Occipital lobe (tissue), 2 donors: ENCODE results near the gene ABCC11. TPM values are rescaled to one million over a fixed set of nuclear protein-coding genes. Genes with fewer than 3 reads are reported as not detected.

Source experiments
- DNase-seq: peaks from one replicate; lab custom pipeline; 2025; lab: John Stamatoyannopoulos, UW
- total RNA-seq: library from RNA; depleted of rRNA; stranded (reverse); fragments of >200 nt; gene quantifications from one replicate; pipeline ENCODE4 v1.2.3, GENCODE V29; 2014

Gene ABCC11
- total RNA-seq, 1 donor from 2014 or later = 0.16 TPM

DNA sequence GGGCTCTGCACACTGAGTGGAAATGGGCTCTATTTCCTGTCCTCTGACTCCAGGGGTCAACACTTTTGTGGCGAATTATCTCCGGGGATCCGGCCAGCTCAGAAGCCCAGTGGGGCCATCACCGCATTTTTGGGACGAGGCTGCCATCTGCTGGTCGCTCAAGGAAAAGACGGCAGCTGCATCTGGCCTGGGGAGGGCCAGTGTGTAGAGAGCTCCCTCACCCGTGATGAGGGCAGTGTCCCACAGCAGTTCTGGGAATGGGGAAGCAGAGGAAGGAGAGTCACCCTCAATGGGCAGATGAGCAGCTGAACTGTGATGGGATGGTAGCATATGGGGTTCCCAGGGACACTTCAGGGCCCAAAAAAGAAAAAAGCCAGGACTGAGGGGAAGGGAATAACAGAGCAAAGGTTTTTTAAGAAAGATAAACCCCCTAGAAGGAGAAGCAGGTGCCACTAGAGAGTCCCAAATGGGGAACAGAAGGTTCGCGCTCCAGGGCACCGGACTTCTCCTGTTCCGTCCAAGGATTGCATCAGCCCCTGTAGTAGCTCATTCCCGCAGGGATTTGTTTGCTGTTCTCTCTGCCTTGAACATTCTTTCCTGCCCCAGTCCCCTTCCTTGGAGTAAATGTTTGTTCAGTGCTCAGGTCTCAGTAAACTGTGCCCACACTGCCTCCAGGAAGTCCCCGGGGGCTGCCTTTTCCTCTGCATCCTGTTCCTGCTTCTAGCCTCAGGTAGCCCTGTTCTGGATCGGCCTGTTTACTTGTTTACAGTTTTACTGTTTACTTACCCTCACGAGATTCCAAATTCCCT is 82.2 kb downstream of the ABCC11 start:
- peak; percentile 68 for DNase-seq

DNA sequence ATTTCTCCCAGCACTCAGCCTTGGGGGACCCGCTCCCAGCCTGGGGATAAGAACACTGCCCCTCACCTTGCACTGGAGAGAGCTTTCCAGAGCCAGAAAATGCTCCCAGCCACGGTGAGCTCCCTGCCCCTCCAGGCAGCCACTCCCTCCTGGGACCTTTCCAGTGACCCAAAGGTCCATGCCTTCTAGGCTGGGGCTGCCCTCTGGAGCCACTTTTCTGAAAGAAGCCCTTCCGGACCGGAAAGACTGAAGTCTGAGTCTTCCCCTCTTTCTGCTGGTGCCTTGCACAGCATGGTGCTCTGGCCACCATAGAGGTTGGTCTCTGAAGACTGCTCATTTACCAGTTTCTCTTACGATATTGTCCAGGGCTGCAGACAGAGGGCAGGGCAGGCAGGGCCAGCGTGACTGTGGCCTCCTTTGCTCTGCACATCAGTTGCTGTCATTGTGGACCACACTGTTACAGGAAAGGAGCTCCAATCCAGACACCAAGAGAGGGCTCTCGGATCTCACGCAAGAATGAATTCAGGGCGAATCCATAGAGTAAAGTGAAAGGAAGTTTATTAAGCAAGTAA is 84.4 kb downstream of the ABCC11 start:
- DNase-seq = no peak

DNA sequence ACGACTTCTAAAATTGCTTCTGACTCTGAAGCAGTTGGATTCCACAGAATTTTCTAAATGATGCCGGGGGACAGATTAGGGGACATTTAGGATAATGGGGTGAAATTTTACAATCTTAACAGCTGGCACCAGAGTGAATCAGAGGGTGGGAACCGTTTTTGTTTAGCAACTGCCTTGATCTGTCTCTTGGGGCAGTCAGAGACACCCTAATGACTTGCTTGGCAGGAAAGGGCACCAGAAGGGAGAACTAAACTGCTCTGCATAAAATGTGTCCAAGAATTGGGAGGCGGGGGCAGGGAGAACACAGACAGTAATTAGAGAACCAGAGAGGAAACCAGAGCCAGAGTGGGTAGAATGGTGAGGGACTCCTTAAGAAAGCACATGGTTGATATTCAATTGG is 85.4 kb downstream of the ABCC11 start:
- no peak for DNase-seq

DNA sequence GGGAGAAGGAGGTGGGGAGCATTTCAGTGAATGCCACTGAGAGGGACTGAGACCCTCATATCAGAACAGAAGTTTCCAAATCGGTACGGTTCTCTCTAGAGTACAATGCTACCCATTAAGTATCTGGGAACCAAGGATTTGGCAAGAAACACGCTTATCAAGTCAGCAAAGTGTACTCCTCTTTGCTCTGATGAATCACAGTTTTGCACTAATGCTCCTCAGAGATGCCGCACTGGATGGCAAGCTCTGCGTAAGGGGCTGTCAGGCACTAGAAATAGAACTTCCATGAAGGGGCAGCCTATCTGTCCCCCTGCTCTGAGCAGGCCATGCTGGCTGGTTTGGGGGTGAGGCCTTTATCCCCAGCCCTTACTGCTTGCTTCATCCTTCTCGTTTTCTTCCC is 86.8 kb downstream of the ABCC11 start:
- no peak for DNase-seq

DNA sequence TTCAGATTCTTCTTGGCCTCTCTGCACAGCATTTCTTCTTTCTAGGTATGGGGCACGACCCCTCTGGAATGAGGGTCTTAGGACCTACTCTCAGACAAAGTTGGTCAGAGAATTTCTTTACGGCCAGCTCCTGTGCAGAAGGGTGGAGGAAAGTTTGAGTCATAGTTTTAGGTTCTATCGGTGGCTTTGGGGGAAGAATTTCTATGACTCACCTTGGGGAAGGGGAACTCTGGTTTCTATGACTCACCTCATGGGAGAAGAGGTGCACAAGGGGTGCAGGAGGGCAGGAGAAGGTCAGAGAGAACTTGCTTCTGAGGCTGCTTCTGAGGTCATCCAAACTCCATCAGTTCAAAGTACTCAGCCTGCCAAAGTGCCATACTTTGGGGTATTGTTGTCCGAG is 89.0 kb downstream of the ABCC11 start:
- no peak for DNase-seq

DNA sequence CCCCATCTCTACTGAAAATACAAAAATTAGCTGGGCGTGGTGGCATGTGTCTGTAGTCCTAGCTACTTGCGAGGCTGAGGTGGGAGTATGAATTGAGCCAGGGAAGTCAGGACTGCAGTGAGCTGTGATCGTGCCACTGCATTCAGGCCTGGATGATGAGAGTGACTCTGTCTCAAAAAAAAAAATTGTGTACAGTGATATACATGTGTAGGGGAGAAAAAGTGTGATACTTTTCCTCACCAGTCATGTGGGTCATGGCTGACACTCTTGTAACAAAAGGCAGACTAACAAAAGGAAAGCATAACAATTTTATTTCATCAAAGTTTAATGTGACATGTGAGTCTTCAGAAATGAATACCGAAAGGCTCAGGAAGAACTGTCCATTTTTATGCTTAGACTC is 89.5 kb downstream of the ABCC11 start:
- no peak for DNase-seq

DNA sequence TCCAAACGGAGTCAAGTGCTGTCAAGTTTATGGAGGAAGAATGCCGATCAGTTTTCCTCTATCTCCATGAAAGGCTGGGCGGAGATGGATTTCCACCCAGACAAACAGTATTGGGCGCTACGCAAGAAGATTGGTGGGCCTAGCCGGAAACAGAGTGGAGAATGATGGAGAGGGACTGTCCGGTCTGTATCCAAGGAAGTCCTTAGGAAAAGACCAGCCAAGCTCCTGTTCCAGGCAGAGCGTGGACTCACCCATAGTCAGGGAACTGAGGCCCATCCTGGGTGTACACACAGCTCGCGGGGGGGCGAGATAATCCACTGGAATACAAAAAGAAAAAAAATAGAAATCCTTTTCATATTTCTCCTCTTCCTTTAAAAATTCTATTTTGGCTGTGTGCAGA is 90.0 kb downstream of the ABCC11 start:
- DNase-seq = no peak

DNA sequence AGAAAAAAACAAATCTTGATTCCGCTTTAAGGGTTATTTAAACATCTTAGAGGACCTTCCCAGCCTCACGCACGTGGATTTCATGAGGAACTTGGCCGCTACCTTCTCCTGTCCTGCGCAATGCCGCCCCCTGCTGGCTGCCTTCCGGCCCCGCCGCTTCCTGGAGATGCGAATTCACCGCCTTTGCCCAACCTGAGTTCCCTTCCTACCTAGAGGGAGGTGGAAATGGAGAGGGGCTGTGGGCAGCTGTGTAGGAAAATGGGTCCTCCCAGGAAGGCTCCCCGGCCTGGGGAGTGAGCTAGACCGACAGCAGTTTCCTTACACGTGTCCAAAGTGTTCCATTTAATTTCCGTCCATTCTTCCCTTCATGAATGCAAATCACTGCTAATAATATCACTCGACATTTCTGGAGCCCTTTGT is 90.5 kb downstream of the ABCC11 start:
- peak; percentile 70 for DNase-seq

DNA sequence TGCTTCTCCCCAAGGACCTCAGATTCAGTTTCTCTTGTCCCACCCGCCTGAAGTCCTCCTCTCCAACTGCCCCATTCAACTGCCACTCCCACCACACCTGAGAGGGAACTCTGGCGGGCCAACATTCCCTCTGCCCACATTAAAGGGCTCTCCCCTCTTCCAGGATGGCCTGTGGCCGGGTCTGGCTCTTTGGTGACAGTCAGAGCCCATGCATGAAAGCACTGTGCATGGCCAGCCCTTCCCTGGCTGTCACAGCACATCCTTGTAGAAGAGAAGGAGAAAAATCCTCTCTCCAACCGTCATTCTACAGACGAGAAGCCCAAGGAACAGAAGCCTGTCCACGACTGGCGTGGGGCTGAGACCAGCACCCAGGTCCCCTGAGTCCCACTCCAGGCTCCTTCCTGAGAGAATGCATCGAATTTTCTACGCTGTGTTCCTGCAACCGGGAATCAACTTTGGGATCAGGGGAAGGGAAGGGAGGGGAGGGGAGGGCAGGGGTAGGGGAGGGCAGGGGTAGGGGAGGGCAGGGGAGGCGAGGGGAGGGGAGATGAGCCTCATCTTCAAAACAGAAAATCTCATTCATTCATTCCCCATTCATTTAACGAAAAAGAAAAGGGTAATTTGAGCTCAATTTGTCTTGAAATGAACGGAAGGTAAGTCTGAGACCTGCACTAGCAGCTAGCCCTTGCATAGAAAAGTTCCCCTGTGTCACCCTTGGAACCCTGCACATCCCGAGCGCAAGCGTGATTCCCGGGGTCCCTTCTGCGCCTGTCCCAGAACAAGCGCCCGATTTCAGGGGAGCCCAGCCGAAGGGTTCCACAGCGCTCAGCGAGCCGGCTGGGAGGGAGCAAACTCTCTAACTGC is 91.2 kb downstream of the ABCC11 start, which contains the start of gene ABCC12:
Gene ABCC12, minus strand, starts transcription at position 68 of the 864 bp plus-strand sequence. CDS start 9,569 bp downstream, outside the sequence.
- DNase-seq = no peak

DNA sequence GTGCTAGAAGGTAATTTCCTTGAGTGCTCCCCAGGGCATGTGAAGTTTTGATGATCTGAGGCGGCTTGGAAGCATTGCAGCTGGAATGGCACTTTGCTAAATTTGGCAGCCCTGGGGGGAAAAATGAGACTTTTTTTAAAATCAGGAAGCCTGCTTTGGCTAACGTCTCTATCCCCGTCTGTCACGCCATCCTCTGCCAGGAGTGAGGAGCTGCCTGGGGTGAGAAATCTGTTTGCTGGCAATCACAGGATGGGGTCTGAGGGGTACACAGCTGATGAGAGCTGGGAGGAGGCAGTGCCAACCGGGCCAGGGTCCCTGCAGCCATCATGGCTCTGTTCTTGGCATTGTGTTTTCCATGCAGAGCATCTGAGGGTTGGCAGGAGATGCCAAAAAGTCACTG is 93.6 kb downstream of the ABCC11 start:
- DNase-seq = no peak

DNA sequence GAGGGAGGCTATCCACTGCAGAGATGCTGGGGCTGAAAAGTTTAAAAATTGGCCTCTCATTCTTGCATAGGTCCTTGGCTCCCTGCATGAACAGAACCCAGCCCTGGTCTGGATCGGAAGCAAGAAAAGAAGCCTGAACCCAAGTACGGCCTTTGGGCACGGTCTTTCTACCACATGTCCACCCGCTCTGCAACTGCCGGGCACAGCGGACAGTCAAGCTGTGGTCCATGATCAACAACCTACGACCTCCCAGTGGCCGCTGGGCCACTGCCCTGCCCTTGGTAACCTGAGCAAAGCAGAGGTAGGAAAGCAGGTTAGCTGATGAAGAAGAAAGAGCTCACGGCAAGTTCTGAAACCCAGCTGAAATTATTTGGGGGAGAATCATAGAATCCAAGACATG is 95.1 kb downstream of the ABCC11 start:
- DNase-seq = no peak

DNA sequence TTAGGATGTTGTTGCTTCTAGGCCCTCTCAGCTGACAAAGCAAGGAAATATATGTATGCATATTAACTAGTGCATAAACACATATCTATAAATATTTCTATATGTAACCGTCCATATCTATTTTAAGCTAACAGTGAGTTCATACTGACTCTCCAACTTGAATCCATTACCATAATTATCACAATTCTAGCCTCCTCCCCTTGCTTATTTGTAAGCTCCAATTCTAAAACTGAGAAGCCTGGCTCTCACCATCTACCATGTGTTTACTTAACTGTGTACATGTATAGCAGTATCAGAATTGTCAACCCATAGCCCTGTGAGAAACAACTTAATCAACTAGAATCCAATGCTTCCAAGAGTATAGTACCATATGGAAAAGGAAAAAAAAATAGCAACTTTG is 96.6 kb downstream of the ABCC11 start:
- no peak for DNase-seq

DNA sequence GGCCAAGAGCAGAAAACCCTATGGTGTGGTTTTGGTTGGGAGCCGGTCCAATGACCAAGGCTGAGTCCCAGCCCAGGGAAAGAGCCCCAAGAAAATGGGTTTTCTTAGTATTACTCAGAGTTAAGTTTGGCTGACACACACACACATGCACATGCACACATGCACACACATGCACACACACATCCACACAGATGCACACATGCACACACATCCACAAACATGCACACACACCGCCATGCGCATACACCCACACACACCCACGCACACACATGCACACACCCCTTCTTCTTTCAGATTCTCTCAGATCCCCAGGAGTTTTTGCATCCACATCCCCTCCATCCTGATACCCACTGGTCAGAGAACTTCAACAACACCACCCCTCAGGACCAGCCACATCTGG is 100.6 kb downstream of the ABCC11 start:
- no peak for DNase-seq

DNA sequence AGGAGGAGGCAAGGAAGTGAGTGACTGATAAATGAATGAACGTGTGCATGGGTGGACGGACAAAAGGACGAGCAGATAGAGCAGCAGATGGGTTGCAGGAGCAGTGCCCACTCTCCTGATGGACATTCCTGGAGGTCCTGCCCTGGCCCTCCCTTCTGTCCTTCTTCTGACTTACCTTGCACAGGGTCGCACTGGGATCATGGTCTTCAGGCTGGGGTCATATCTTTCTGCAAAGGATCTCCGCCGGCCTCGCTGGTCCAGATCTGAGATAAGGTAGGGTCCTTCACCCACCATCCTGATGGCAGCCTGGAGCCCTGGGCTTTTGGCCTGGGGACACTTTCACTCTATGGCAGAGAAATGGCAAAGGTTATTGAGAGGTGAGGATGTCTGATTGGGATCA is 101.2 kb downstream of the ABCC11 start:
- DNase-seq = no peak

DNA sequence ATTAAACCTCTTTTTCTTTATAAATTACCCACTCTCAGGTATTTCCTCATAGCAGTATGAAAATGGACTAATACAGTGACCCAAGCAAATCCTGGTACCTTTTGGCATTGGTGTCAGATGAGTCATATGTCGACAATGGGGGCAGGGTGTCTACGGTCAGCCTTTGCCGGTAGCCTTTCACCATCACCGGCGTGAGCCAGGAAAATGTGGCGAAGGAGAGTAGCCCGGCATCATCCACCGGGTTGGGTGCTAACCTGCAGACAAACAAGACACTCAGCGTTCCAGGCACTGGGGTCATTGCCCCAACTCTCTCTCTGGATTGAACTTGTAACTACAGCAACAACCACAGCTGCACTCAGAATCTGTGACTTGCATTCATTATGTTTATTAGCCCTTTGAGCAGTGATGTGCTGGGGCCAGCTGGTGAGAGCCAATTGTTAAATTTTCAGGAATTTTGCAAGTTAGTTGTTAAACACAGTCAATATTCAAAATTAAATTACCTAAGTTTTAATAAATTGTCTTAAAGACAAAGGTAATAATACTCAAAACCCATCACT is 103.4 kb downstream of the ABCC11 start:
- no peak for DNase-seq

DNA sequence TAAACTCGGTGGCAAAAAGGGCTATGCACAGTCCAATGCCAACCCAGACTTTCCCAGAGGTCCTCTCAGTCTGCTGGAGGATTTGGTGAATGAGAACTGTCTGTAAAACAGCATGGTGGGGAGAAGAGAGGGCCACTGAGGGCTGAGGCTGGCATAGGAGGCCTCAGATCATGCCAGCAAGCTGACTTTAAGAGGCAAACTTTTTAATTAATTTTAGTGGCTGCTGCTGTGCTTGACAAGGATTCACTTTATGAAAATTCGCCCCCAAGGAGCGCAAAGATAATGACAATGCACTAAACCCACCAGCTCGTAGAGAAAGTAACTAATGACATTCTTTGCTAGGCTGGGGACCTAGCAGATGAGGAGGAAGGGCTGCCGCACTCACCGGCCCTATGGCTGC is 106.5 kb downstream of the ABCC11 start:
- DNase-seq = no peak

DNA sequence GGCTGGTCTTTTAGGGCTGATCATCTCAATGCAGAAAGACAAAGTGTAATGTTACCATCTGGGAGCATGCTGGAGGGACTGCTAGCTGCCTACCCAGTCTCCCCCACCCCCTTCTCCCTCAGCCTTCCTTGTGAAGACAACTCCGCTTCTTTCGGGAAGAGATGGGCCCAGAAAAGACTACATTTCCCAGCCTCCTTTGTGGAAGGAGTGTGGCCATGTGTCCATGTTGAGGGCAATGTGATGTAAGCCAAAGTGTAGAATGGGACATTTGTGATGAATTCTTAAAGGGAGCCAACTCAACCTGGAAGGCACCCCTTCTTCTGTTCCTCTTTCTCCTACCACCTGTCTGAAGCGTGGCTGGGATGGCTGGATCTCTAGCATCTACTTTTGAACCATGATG is 107.8 kb downstream of the ABCC11 start:
- no peak for DNase-seq

DNA sequence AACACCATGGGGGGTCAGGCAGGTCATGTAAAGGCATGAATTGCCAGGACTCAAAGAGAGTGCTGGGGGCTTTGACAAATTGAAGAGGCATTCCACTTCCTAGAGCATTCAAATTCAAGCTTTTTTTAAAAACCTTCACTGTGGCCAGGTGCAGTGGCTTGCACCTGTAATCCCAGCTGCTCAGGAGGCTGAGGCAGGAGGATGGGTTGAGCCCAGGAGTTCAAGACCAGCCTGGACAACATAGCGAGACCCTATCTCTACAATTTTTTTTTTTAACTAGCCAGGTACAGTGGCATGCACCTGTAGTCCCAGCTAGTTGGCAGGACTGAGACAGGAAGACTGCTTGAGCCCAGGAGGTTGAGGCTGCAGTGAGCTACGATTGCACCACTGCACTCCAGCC is 108.8 kb downstream of the ABCC11 start:
- DNase-seq = no peak

DNA sequence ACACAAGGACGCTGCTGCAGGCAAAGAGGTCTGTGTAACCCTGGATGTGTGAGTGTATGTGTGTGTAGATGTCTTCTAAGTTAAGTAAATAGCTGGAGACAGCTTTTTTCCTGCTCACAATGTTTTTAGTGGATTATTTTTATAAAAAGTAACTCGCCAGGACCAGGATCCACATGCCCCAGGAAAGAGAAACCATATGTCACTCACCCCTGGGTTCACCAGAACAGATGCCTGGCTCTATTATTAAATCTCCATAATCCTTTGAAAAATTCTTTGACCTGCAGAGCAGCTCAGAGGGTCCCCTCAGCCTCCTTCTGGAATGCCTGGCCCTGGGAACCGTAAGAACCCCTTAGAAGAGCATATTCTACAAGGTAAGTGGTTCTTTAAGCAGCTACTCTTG is 109.5 kb downstream of the ABCC11 start:
- DNase-seq = no peak

DNA sequence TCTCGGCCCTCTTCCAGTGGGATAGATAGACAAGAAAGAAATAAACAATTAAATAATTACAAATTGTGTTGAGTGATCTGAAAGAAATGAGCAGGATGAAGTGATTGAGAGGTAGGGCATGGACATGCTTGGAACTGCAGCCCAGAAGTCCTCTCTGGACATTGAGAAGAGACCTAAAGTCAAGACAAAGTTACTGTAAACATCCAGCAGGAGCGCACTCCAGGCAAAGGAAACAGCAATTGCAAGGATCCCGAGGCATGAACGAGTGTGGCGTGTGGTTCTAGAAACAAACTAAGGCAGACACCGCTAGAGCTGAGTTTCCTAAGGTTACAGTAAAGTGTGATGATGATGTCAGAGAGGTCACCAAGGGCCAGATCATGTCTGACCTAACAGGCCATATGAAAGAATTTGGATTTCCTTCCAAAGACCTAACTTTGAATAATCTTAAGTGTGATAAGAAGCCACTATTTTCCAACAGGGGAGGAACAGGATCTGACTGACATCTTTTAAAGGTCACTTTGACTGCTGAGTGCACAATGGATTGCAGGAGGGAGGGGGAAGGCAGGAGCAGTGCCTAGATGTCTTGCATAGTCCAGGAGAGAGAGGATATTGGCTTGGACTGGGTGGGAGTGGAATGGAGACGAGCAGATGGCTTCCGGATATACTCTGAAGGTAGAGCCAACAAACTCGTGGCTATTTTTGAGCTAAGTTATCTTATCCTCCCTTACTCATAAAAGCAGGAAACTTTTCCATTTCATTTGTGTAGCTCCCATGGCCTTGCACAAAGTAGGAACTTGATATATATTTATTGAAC is 110.6 kb downstream of the ABCC11 start:
- peak; percentile 18 for DNase-seq
